HEK293 (cell line): ENCODE data around the gene MAML3.
A peak's percentile ranks its signal among the peaks of the same experiment; 100 is the strongest.

Experiments used
- CTCF ChIA-PET: fragments of 350-600 bp; formaldehyde crosslinking; extraction: SDS; loops from one replicate; lab custom pipeline; 2021; ENCODE audit warnings: antibody characterized with exemption; lab: Yijun Ruan, JAX
- POLR2A ChIA-PET: fragments of 300-600 bp; formaldehyde crosslinking; extraction: SDS; loops from one replicate; lab custom pipeline; 2020; ENCODE audit warnings: antibody characterized with exemption, inconsistent platforms; lab: Yijun Ruan, JAX
- H3K27ac ChIP-seq: fragments of 200-500 bp; sonication (Bioruptor generic); 2 replicates; pipeline ENCODE4 v1.5.1; 2014; ENCODE audit warnings: low read depth, low read length, control low read depth, inconsistent platforms; ENCODE audit errors: extremely low read depth
- H3K36me3 ChIP-seq, 2 experiments: fragments of 200-500 bp in 1 of 2; sonication (Bioruptor generic) in 1 of 2; 1 replicate in 1 of 2; 2 replicates in 1 of 2; pipeline ENCODE4 v1.5.1; 2014 to 2017; ENCODE audit warnings: inconsistent platforms in 2 of 2, low read length in 2 of 2; ENCODE audit not compliant: control insufficient read depth in 2 of 2, insufficient read depth in 1 of 2
- H3K4me1 ChIP-seq: fragments of 200-500 bp; sonication (Bioruptor generic); 2 replicates; pipeline ENCODE4 v1.5.1; 2014; ENCODE audit warnings: mild to moderate bottlenecking, low read length, inconsistent platforms; ENCODE audit not compliant: control insufficient read depth, insufficient read depth
- H3K4me3 ChIP-seq: 2 replicates; pipeline ENCODE4 v1.5.1; 2011; ENCODE audit warnings: low read depth, mild to moderate bottlenecking, control low read depth, low read length, moderate library complexity
- H3K9me3 ChIP-seq: fragments of 200-500 bp; sonication (Bioruptor generic); 2 replicates; pipeline ENCODE4 v1.5.1; 2014; ENCODE audit warnings: low read depth, low read length, inconsistent platforms; ENCODE audit not compliant: control insufficient read depth, insufficient read depth
- MZF1 ChIP-seq: fragments of 450-650 bp; formaldehyde crosslinking; IDR thresholded peaks from 2 replicates; pipeline ENCODE4 v1.5.1; 2017; ENCODE audit warnings: missing biosample characterization, missing genetic modification characterization, borderline replicate concordance
- WT1 ChIP-seq: fragments of 450-650 bp; formaldehyde crosslinking; IDR thresholded peaks from 2 replicates; pipeline ENCODE4 v1.5.1; 2016; ENCODE audit warnings: missing biosample characterization, missing genetic modification characterization
- ZBTB1 ChIP-seq: fragments of 450-650 bp; formaldehyde crosslinking; IDR thresholded peaks from 2 replicates; pipeline ENCODE4 v1.5.1; 2016; ENCODE audit warnings: missing biosample characterization, missing genetic modification characterization
- ZBTB10 ChIP-seq: fragments of 450-650 bp; formaldehyde crosslinking; IDR thresholded peaks from 2 replicates; pipeline ENCODE4 v1.5.1; 2016; ENCODE audit warnings: missing biosample characterization, missing genetic modification characterization
- ZBTB48 ChIP-seq: fragments of 450-650 bp; formaldehyde crosslinking; IDR thresholded peaks from 2 replicates; pipeline ENCODE4 v1.5.1; 2016; ENCODE audit warnings: missing biosample characterization, missing genetic modification characterization
- ZNF10 ChIP-seq: fragments of 450-650 bp; formaldehyde crosslinking; IDR thresholded peaks from 2 replicates; pipeline ENCODE4 v1.5.1; 2017; ENCODE audit warnings: missing biosample characterization, missing genetic modification characterization
- ZNF175 ChIP-seq: fragments of 450-650 bp; formaldehyde crosslinking; IDR thresholded peaks from 2 replicates; pipeline ENCODE4 v1.5.1; 2016; ENCODE audit warnings: missing biosample characterization, missing genetic modification characterization
- ZNF24 ChIP-seq: fragments of 450-650 bp; formaldehyde crosslinking; IDR thresholded peaks from 2 replicates; pipeline ENCODE4 v1.5.1; 2016; ENCODE audit warnings: missing biosample characterization, missing genetic modification characterization
- ZNF335 ChIP-seq: fragments of 450-650 bp; formaldehyde crosslinking; conservative IDR thresholded peaks from 2 replicates; pipeline ENCODE4 v1.5.1; 2016; ENCODE audit warnings: missing biosample characterization, missing genetic modification characterization
- ZNF561 ChIP-seq: fragments of 450-650 bp; IDR thresholded peaks from 2 replicates; pipeline ENCODE4 v1.5.1; 2018; ENCODE audit warnings: missing biosample characterization, missing genetic modification characterization, borderline replicate concordance
- ZNF660 ChIP-seq: fragments of 450-650 bp; IDR thresholded peaks from 2 replicates; pipeline ENCODE4 v1.5.1; 2018; ENCODE audit warnings: missing biosample characterization, mild to moderate bottlenecking, missing genetic modification characterization
- ZNF777 ChIP-seq: fragments of 450-650 bp; formaldehyde crosslinking; IDR thresholded peaks from 2 replicates; pipeline ENCODE4 v1.5.1; 2017; ENCODE audit warnings: missing biosample characterization, missing genetic modification characterization, borderline replicate concordance
- TF ChIP-seq, protein P1 (sequence below): fragments of 450-650 bp; formaldehyde crosslinking; IDR thresholded peaks from 2 replicates; pipeline ENCODE4 v1.5.1; 2017; ENCODE audit warnings: missing biosample characterization, missing genetic modification characterization
- TF ChIP-seq, protein P2 (sequence below): fragments of 450-650 bp; formaldehyde crosslinking; IDR thresholded peaks from 2 replicates; pipeline ENCODE4 v1.5.1; 2016; ENCODE audit warnings: missing biosample characterization, missing genetic modification characterization, borderline replicate concordance
- TF ChIP-seq, protein P3 (sequence below): fragments of 450-650 bp; formaldehyde crosslinking; IDR thresholded peaks from 2 replicates; pipeline ENCODE4 v1.5.1; 2017; ENCODE audit warnings: missing biosample characterization, missing genetic modification characterization
- TF ChIP-seq, protein P4 (sequence below): fragments of 450-650 bp; formaldehyde crosslinking; IDR thresholded peaks from 2 replicates; pipeline ENCODE4 v1.5.1; 2016; ENCODE audit warnings: missing biosample characterization, missing genetic modification characterization, low read depth
- TF ChIP-seq, protein P5 (sequence below): fragments of 450-650 bp; IDR thresholded peaks from 2 replicates; pipeline ENCODE4 v1.5.1; 2018; ENCODE audit warnings: missing biosample characterization, mild to moderate bottlenecking, missing genetic modification characterization

MAML3 gene

DNA sequence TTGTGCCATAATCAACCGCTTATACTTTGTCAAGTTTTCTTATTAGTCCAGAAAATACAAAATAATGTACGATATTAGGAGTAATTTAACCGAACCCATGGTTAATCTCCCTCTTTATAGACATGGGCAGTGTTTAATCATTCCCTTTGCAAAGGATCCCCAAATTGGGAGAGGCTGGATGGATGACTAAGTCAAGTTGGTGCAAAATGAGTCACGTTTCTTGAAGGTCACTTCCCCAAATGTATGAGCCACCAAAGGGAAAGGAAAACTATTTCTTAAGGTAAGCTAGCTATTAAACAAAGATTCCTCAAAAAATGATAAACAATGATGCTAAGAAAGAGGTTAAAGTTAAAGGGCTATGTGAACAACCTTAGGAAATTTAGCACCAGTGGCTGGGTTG, 17.5 kb downstream of the MAML3 start:
- POLR2A ChIA-PET, result no interaction called here
- Histone ChIP-seq H3K4me3 (no peak overlapping the region), H3K9me3 (no peaks in the 10 kb centered on the region), H3K4me1 (0 out of 2 replicates have a peak, but pooled peaks cover 10% of the 10 kb centered on the region), H3K27ac (no peak overlapping the region), H3K36me3 (no peaks in the 10 kb centered on the region)
- TF ChIP-seq MZF1 (tag by site-specific recombination) (no peak), ZBTB10 (no peak), ZNF10 (tag by site-specific recombination) (no peak), ZBTB48 (tag by site-specific recombination) (no peak), ZNF24 (tag by site-specific recombination) (no peak), WT1 (tag by site-specific recombination) (no peak), ZNF175 (tag by site-specific recombination) (no peak)
- TF ChIP-seq, protein P1, sequence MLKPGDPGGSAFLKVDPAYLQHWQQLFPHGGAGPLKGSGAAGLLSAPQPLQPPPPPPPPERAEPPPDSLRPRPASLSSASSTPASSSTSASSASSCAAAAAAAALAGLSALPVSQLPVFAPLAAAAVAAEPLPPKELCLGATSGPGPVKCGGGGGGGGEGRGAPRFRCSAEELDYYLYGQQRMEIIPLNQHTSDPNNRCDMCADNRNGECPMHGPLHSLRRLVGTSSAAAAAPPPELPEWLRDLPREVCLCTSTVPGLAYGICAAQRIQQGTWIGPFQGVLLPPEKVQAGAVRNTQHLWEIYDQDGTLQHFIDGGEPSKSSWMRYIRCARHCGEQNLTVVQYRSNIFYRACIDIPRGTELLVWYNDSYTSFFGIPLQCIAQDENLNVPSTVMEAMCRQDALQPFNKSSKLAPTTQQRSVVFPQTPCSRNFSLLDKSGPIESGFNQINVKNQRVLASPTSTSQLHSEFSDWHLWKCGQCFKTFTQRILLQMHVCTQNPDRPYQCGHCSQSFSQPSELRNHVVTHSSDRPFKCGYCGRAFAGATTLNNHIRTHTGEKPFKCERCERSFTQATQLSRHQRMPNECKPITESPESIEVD, result no peak
- TF ChIP-seq, protein P2, sequence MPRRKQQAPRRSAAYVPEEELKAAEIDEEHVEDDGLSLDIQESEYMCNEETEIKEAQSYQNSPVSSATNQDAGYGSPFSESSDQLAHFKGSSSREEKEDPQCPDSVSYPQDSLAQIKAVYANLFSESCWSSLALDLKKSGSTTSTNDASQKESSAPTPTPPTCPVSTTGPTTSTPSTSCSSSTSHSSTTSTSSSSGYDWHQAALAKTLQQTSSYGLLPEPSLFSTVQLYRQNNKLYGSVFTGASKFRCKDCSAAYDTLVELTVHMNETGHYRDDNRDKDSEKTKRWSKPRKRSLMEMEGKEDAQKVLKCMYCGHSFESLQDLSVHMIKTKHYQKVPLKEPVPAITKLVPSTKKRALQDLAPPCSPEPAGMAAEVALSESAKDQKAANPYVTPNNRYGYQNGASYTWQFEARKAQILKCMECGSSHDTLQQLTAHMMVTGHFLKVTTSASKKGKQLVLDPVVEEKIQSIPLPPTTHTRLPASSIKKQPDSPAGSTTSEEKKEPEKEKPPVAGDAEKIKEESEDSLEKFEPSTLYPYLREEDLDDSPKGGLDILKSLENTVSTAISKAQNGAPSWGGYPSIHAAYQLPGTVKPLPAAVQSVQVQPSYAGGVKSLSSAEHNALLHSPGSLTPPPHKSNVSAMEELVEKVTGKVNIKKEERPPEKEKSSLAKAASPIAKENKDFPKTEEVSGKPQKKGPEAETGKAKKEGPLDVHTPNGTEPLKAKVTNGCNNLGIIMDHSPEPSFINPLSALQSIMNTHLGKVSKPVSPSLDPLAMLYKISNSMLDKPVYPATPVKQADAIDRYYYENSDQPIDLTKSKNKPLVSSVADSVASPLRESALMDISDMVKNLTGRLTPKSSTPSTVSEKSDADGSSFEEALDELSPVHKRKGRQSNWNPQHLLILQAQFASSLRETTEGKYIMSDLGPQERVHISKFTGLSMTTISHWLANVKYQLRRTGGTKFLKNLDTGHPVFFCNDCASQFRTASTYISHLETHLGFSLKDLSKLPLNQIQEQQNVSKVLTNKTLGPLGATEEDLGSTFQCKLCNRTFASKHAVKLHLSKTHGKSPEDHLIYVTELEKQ, result no peak
- TF ChIP-seq, protein P3, sequence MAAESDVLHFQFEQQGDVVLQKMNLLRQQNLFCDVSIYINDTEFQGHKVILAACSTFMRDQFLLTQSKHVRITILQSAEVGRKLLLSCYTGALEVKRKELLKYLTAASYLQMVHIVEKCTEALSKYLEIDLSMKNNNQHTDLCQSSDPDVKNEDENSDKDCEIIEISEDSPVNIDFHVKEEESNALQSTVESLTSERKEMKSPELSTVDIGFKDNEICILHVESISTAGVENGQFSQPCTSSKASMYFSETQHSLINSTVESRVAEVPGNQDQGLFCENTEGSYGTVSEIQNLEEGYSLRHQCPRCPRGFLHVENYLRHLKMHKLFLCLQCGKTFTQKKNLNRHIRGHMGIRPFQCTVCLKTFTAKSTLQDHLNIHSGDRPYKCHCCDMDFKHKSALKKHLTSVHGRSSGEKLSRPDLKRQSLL (tag by site-specific recombination), result no peak
- TF ChIP-seq, protein P4, sequence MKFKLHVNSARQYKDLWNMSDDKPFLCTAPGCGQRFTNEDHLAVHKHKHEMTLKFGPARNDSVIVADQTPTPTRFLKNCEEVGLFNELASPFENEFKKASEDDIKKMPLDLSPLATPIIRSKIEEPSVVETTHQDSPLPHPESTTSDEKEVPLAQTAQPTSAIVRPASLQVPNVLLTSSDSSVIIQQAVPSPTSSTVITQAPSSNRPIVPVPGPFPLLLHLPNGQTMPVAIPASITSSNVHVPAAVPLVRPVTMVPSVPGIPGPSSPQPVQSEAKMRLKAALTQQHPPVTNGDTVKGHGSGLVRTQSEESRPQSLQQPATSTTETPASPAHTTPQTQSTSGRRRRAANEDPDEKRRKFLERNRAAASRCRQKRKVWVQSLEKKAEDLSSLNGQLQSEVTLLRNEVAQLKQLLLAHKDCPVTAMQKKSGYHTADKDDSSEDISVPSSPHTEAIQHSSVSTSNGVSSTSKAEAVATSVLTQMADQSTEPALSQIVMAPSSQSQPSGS (tag by site-specific recombination), result no peak
- CTCF ChIA-PET, result no interaction called here

- Histone ChIP-seq H3K4me1 (0 out of 2 replicates have a peak, but pooled peaks cover 10% of the 10 kb centered on the region), H3K9me3 (no peaks in the 10 kb centered on the region), H3K36me3 (no peaks in the 10 kb centered on the region), H3K4me3 (no peak overlapping the region), H3K27ac (no peak overlapping the region; the same call in 1 of the 2 replicates)
- ChIA-PET CTCF (interaction anchor here (0.6 to 1.0 kb wide), 2 partner anchors 18 to 57 kb away, joined by 3 read pairs; no protein-coding TSS in a partner anchor), POLR2A (no interaction called here)
- 0 out of 2 replicates have a peak, but pooled peaks have one; percentile 30 for TF ChIP-seq ZNF561 (tag by site-specific recombination)
- TF ChIP-seq ZBTB10, result no peak
- TF ChIP-seq ZBTB1, result no peak
- 0 out of 2 replicates have a peak, but pooled peaks have one; percentile 34 for TF ChIP-seq ZNF24 (tag by site-specific recombination)
- TF ChIP-seq, protein P5, sequence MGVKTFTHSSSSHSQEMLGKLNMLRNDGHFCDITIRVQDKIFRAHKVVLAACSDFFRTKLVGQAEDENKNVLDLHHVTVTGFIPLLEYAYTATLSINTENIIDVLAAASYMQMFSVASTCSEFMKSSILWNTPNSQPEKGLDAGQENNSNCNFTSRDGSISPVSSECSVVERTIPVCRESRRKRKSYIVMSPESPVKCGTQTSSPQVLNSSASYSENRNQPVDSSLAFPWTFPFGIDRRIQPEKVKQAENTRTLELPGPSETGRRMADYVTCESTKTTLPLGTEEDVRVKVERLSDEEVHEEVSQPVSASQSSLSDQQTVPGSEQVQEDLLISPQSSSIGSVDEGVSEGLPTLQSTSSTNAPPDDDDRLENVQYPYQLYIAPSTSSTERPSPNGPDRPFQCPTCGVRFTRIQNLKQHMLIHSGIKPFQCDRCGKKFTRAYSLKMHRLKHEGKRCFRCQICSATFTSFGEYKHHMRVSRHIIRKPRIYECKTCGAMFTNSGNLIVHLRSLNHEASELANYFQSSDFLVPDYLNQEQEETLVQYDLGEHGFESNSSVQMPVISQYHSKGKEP, result 0 out of 2 replicates have a peak, but pooled peaks have one; percentile 51
- no peak for TF ChIP-seq ZNF777 (tag by site-specific recombination)
- 0 out of 2 replicates have a peak, but pooled peaks have one; percentile 21 for TF ChIP-seq ZNF335 (tag by site-specific recombination)
- 0 out of 2 replicates have a peak, but pooled peaks have one; percentile 25 for TF ChIP-seq ZNF660 (tag by site-specific recombination)
These were observed 18.4 kb downstream of the MAML3 start for GRCh38 chr4:140135529-140136088.
